Stimulated activated CD4-positive, alpha-beta T cell treated with anti-CD3 and anti-CD28 coated beads, TNF-alpha, amount 100 ng/mL, for 24 hours (primary cell): Measurements from ENCODE around the gene AFF2.

Source experiments
- DNase-seq, 3 experiments: peaks; one replicate each; pipeline ENCODE4 v3.0.0-alpha.2; 2020; ENCODE audit warnings: low read depth in 3 of 3

The AFF2 gene

GRCh38 chrX:148926371-148926770, 426.0 kb downstream of the AFF2 start:
- no peak for DNase-seq

- no peak for DNase-seq
Measured at GRCh38 chrX:148928811-148929210, 428.4 kb downstream of the AFF2 start.

GRCh38 chrX:148929686-148930085, 429.3 kb downstream of the AFF2 start:
- no peak for DNase-seq

- no peak for DNase-seq
Measured at GRCh38 chrX:148930206-148930729, 429.9 kb downstream of the AFF2 start.

- DNase-seq: no peak
Measured at GRCh38 chrX:148933881-148934280, 433.5 kb downstream of the AFF2 start.

- no peak for DNase-seq
Measured at GRCh38 chrX:148938348-148938747, 437.9 kb downstream of the AFF2 start.

GRCh38 chrX:148940411-148940996, 440.1 kb downstream of the AFF2 start:
- no peak for DNase-seq

- no peak for DNase-seq
Measured at GRCh38 chrX:148942754-148943153, 442.3 kb downstream of the AFF2 start.

- DNase-seq: no peak
Measured at GRCh38 chrX:148947399-148947975, 447.1 kb downstream of the AFF2 start.

GRCh38 chrX:148956352-148956751, 455.9 kb downstream of the AFF2 start:
- DNase-seq: no peak

GRCh38 chrX:148958901-148959300, 458.5 kb downstream of the AFF2 start:
- DNase-seq: no peak

- no peak for DNase-seq
Measured at GRCh38 chrX:148960060-148960459, 459.6 kb downstream of the AFF2 start.

- DNase-seq: no peak
Measured at GRCh38 chrX:148961985-148962384, 461.6 kb downstream of the AFF2 start.

- no peak for DNase-seq
Measured at GRCh38 chrX:148976571-148977400, 476.4 kb downstream of the AFF2 start.

- DNase-seq: no peak
Measured at GRCh38 chrX:148979786-148980185, 479.4 kb downstream of the AFF2 start.

GRCh38 chrX:148984238-148984637, 483.8 kb downstream of the AFF2 start:
- peak in 1 of 3 experiments; percentile 2 for DNase-seq

- no peak for DNase-seq
Measured at GRCh38 chrX:148991502-148991901, 491.1 kb downstream of the AFF2 start.

GRCh38 chrX:148995661-148996060, 495.2 kb downstream of the AFF2 start:
- DNase-seq: no peak

- DNase-seq: no peak
Measured at GRCh38 chrX:149002320-149002719, 501.9 kb downstream of the AFF2 start.

GRCh38 chrX:149003863-149004660, 503.6 kb downstream of the AFF2 start:
- DNase-seq: no peak

GRCh38 chrX:149004936-149005335, 504.5 kb downstream of the AFF2 start:
- no peak for DNase-seq

GRCh38 chrX:149006235-149006634, 505.8 kb downstream of the AFF2 start:
- DNase-seq: no peak
